Measurements from ENCODE around the gene GPR12.

Gene GPR12, protein sequence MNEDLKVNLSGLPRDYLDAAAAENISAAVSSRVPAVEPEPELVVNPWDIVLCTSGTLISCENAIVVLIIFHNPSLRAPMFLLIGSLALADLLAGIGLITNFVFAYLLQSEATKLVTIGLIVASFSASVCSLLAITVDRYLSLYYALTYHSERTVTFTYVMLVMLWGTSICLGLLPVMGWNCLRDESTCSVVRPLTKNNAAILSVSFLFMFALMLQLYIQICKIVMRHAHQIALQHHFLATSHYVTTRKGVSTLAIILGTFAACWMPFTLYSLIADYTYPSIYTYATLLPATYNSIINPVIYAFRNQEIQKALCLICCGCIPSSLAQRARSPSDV

GRCh38 chr13:26759907-26760831, at the start of gene GPR12:
Gene GPR12 (minus strand): TSS chr13:26760786. CDS start chr13:26759827, 959 bp downstream.
- peak in 2 of 3 experiments; percentile 18 to 43 for DNase-seq

DNA sequence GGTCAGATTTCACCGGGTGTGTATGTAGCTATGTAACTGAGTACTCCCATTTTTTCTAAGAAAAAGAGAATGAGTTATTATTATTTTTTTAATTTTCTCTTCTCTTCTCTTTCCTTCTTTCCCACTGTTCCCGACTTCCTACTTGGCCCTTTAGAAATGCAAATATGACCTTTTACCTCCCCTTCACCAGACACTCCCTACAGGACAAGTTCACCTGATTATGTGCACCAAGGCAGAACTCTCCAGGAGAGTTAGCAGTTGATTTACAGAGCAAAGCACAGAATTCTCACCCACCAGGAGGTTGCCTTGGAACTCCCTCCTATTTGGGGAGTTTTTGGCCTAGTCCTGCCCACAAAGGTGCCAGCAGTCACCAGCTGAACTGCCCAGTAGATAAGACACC, 49.5 kb upstream of the GPR12 start:
- no peak for DNase-seq

DNA sequence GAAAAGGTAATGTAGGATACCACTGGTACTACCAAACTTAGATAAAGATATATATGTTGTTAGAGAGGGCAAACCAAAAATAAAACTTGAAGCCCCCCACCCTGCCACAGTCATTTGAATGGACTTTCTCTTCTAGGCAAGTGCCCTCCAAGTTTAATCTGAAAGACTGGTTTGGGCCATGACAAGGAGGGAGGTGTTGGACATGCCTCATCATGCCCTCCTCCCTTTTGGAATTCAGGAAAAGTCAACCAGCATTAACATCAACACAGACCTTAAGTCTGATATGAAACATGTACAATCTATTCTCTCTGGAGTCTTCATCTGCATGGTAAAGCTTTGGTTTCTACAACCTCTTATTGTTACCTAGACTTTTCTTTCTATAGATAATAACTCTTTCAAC, 46.3 kb upstream of the GPR12 start:
- DNase-seq: no peak

DNA sequence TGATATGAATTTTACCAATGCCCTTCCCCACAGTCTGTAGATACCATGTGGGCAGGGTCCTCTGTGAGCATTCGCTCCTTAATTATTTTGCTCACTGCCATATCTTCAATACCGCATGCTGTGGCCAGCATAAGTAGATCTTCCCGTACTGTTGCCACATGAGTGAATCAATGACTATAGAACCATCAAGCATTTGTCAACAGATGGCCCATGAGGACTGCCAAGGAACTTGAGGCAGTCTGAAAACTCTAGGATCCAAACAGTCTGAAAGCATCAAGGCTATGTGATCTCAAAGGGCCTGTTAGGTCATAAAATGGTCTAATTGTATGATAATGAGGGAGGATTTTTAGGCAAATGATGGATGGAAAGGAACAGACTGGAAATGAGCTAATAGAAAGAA, 27.4 kb upstream of the GPR12 start:
- DNase-seq: no peak

DNA sequence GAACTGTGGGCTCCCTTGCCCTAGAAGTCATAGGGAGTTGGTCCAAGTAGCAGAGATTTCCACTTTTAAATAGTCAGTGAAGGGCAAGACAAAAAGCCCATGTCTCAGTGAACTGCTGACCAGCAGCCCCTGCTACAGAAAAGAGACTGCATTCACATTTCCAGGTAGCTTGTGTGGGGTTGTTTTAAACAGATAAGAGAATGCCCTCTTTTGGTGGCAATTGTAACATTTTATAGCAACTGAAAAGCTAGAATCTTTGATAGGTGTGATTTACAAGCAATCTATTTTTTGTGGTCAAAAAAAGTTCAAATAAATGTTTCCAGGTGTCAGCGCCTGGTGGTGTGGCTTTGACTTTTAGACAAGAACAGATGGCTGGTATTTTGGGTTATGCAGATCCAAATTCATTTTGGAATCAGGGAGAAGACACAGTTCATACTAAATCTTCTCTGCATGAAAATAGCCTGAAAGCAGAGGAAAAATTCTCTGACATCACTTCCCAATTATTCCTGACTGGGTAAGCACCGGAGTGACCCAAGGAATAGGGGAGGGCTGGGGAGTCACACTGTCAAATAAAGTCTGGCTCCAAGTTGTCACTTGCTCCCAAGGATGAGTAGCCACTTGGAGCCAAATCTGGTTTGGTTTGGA, 26.2 kb upstream of the GPR12 start:
- no peak for DNase-seq

DNA sequence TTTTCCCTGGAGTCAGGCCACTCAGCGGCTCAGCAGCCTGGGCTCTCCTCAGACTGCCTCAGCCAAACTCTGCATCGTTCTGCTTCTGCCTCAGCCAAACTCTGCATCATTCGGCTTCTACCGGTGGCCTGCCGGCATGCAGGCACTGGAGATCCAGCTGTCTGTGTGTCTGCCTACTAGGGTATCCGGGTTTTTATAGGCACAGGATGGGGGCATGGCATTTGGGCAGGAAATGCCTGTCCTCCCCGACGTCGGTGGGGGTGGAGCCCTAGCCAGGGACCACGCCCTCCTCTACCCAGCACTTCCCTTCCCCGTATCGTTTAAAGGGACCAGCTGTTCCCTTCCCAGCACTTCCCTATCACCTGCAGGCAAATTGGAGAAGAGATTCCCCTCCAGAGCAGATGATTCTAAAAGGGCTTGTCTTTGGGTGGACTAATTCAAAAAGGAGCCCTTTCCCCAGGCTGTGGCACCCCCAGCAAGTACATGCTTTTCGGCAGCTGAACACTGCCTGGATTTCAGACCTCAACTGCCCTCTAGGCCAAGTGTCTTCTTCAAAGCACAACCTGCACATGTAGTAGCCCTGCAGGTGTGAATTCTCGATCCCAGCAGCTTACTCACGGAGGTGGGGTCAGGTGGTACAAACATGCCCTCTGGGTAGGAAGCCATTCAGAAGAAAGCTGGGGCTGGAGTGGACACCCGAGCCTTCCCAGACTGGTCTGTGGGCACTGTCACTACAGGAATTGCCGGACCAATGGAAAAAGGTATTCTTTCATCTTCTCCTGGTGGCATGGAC, 25.4 kb upstream of the GPR12 start:
- peak in 2 of 3 experiments; percentile 52 to 70 for DNase-seq

DNA sequence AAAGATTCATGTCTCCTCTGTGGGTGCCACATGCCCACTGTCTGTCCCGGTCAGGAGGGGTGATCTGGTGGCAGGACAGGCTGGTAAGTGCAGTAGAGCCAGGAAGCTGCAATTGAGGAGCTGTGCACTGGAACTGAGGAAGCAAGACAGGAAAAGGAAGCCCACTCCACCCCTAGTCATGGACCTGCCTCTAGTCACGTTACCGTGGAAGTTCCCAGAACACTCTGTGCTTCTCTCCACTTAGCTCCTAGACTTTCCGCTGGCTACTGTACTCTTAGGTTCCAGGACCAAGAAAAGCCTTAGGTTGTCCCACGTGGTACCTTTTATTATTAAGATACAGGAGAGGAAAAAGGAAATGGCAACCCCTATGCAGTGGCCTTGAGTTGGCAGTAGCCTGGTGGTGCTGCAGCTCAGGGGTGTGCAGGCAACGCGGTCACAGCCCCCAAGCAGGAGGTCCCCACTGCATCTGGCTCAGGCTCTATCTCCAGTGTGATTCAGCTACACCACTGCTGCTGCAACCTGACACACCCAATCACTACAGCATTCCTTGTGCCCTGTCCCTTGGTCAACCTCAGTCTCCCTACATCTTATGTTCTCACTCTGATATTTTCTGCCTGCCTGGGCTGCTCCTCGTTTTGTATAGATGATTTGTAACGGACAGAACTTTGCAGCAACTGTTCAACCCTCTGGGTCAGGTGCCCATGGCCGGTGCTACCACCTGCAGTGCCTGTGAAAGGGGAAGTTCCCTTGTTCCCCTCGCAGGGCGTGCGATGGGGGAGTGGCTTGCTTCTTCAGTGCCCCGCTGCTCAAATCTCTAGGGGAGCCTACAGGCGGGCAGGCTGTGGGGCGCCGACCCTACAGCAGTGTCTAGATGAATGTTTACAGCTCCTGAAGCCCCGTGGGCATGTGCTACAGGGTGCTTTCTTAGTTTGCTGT, 24.4 kb upstream of the GPR12 start:
- DNase-seq: peak in 2 of 3 experiments; percentile 39 to 53

DNA sequence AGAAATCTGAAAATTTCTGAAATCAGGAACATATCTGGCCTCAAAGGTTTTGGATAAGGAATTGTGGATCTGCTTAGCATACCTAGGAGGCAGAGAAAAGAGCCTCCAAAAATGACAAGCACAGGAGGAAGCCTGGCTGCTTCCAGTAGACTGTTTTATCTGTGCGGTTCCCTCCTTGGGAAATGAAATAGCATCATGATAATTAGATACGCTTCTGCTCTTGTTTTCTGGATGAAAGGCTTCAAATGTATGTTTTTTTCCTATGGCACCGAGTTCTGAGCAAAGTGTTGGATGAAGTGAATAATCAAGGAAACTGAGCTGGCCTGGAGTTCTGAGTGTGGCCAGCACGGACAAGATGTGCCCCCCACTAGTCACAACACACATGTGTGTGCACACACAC, 19.8 kb upstream of the GPR12 start:
- DNase-seq: no peak

- DNase-seq: no peak
These were observed 18.7 kb upstream of the GPR12 start for GRCh38 chr13:26779321-26779720.

- DNase-seq: no peak
These were observed 11.9 kb upstream of the GPR12 start for GRCh38 chr13:26772531-26772930.

DNA sequence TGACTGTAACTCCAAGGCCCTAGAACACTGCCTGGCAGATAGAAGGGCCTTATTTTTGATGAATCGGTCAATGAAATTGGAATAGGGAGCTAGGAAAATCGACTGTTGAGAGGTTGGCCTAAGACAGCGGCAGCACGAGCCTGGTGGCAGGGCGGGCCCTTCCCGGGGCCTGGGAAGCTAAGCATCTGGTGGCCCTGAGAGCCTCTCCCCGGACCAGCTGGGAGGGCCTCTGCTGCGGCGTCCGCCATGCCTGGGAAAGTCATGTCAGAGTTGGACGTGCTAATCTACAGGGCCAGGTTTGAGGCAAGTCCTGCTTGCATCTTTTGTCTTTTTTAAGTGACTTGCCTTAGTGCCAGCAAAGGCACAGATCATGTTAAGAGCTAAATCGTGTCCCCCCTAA, 11.2 kb upstream of the GPR12 start:
- no peak for DNase-seq

DNA sequence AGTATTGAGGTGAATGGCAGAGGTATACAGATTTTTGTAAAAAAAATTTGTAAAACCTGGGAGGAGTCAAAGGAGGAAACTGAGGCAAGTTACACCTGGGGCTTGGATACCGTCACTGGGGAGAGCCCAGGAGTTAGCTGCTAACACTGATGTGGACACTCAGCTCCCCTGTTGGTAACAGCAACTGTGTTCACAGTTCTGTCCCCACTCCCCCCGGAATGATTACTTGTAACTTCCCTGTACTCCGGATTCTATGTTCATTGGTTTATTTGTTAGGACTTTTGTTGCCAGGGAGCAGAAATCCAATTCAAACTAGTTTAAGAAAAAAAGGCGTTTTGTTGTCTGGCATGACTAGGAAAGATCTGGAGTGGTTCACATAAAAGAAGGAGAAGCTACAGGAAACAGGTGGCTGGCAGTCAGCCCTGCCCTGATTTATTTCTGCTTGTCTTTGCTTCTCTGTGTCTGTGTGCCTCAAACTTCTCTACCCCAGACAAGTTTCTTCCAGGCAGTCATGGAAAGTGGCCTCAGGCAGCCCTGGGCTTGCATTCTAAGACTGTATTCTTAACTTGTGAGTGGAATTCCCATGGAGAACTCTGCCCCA, 2.3 kb upstream of the GPR12 start:
- peak in 1 of 3 experiments; percentile 3 for DNase-seq

DNA sequence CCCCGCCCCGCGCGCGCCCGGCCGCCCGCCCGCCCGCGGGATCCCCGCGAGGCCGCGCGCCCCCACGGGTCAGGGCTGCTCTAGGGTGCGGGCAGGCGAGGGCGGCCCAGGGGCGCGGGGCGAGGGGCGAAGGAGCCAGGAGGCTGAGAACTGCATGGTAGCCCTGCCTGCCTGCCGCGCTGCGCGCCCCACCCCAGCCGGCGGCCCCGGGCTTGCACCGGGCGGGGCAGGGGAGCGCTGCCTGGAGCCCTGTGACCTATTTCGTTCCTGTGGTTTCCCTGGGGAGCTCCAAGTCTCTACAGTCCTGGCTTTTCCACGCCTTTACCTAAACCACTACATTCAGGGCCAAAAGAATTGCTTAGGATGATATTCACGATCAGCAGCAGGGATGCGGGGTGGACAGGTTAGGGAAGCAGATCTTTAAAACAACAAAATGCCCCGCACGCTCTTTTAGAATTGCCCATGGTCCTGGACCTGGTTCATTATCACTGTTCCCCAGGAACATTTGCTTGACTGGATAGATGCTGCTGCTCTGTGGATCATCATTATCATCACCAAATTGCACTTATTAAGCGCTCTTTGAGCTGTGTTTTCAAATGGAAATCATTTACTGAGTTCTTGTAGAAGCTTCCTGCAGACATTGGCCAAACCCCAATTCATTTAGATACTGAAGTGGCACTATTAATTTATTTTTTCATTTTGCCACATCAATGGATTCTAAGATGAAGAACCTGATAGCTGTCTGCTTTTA, 421 bp upstream of the GPR12 start:
- DNase-seq: peak in 2 of 3 experiments; percentile 12 to 18

DNA sequence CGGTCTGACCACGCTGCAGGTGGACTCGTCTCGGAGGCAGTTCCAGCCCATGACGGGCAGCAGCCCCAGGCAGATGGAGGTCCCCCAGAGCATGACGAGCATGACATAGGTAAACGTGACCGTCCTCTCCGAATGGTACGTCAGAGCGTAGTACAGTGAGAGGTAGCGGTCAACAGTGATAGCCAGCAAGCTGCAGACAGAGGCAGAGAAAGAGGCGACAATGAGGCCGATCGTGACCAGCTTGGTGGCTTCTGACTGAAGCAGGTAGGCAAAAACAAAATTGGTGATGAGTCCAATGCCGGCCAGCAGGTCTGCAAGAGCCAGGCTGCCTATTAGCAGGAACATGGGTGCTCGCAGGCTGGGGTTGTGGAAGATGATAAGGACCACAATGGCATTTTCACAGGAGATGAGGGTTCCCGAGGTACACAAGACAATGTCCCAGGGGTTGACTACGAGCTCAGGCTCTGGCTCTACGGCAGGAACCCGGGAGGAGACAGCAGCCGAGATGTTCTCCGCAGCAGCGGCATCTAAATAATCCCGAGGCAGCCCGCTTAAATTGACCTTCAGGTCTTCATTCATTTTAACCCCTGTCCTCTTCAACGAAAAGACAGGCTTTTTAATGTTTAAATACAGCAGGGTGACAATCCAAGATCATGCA, 1.2 kb downstream of the GPR12 start:
- no peak for DNase-seq

- DNase-seq: no peak
These were observed 2.0 kb downstream of the GPR12 start for GRCh38 chr13:26758496-26759157.

DNA sequence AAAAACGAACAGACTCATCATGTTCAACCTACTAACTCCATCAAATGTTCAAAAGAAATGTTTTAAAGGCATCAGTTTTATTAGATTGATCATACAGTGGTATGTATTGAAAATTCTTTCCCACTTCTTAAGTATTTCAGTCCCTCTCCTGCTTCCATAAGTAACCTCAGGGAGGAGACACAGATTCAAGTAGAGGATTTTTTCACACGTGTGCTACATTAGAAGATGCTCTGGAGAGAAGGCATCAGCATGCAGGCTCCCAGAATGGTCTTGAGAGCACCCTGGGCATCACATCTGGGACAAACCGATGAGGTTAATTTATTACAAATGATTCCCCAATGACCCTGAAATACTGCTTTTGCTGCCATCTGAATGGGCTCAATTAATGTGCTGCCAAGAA, 3.6 kb downstream of the GPR12 start:
- no peak for DNase-seq

- DNase-seq: no peak
These were observed 7.9 kb downstream of the GPR12 start for GRCh38 chr13:26752671-26753070.

DNA sequence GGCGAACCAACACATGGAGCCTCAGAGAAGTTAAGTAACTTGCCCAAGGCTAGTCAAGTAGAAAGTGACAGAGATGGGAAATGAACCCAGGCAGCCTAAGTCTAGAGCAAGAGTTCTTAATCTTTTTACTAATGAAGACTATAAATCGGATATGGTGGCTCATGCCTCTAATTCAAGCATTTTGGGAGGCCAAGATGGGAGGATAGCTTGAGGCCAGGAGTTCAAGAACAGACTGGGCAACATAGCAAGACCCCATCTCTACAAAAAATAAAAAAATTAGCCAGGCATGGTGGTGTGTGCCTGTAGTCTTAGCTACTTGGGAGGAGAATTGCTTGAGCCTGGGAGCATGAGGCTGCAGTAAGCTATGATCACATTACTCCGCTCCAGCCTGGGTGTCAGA, 10.7 kb downstream of the GPR12 start:
- DNase-seq: no peak

DNA sequence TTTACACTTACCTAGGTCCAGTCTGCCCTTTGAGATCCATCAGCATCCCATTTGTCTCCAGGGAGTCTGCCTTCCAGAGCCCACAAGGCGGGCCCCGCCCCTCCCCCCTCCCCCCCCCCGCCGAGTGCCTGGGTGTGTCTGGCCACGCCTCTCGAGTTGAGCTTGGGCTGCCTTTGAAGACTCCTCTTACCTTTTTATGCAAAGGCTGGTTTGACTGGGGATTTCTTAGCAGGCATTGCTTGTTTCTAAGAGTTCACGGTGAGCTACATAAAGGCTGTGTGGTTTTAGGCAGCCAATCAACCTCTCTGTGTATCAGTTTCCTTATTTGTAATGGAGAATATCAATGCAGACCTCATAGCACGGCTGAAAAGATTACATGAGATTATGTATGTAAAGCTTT, 11.3 kb downstream of the GPR12 start:
- DNase-seq: peak in 1 of 3 experiments; percentile 4
